Left kidney (tissue), 2 donors: Measurements from ENCODE around the gene SREBF2. TPM values are rescaled to one million over a fixed set of nuclear protein-coding genes. Genes with fewer than 3 reads are reported as not detected.
A peak's percentile ranks its signal among the peaks of the same experiment; 100 is the strongest.

Source experiments
- DNase-seq: peaks from one replicate; pipeline ENCODE4 v3.0.0-alpha.2; 2013
- polyA plus RNA-seq: library from polyadenylated mRNA; unstranded; fragments of 120-200 nt; gene quantifications from one replicate; pipeline ENCODE4 v1.2.1, GENCODE V29; 2013; ENCODE audit not compliant: insufficient read length

SREBF2 gene
- polyA plus RNA-seq, 1 donor: 86.7 TPM

DNA sequence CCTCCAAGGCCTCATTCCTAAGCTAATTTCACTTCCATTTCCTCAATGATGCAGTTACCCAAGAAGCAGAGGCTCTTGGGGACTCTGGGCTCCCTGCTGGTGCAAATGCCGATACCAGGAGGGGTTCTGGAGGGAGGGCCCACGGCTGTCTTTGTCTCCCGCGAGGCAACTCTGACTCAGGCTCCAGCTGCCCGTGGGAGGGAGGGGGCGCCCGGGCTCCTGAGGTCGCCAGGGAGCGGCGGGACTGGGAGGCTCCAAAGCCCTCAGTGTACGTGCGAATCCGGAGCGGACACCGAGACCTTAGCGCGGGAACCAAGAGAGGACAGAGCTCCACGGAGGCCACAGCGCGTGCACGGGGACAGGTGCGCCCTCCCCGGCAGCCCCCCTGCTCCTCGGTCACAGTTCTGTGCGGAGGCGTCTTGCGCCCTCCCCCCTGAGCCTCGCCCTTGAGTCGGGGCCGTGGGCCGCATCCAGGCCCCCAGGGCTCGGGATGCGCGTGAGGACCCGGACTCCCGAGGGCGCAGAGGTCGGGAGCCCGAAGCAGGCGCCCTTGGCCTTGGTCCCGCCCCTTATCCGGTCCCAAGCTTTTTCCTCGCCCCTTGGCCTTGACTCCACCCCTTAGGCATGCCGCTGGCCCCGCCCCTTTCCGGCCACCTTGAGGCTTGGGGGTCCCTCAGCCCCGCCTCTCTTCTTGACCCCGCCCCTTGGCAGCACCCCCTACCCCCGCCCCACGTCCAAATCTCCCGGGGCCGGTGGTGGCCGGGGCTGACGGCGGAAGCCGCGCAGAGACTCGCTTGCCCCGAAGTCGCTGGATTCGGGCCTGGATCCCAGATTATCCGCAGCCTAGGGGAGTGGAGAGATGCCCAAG, 86.7 kb downstream of the SREBF2 start:
- DNase-seq: peak; percentile 60

DNA sequence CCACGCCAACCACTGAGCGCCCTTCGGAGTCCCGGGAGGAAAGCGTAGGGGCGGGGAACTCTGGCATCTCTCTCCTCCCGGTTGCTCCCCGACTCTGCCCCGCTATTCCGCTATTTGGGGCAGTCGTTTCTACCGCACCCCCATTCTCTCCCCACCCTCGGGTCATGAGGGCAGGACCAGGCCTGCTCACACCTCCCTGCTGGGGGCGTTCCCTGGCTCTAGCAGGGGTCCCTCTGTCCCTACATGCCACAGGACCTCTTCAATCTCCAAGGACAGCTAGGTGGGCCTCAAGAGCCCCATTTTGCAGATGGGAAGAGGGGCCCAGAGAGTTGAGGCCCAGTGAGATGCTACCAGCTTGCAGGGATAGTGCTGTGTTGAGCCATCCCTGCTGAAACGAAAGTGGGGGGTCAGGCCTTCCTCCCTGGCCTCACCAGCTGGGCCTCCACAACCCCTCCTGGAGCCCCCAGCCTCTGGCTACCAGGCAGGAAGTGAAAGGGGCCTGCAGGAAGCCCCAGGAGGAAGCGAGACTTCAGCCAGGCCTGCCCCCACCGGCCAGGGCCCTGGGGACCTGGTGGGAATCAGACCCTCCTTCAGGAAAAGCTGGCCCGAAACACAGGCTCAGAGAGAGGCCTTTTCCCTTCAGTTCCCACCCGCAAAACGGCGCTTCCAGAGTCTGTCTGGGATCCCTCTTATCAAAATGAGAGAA, 87.5 kb downstream of the SREBF2 start:
- no peak for DNase-seq

DNA sequence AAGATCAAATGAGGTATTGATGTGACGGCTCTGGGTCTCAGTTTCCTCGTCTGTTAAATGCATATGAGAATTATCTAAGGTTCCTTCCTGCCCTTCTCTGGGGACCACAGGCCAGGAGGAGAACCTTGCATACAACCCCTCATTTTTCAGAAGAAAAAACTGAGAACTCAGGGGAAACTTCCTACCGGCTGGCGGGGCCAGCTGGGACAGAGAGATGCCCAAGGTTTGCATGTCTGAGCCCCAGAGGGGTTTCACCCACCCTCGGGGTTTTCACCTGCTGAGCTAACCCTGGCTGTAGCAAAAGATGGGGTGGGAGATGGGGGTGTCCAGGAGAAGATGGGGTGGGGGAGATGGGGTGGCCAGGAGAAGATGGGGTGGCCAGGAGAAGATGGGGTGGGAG, 89.4 kb downstream of the SREBF2 start:
- no peak for DNase-seq

DNA sequence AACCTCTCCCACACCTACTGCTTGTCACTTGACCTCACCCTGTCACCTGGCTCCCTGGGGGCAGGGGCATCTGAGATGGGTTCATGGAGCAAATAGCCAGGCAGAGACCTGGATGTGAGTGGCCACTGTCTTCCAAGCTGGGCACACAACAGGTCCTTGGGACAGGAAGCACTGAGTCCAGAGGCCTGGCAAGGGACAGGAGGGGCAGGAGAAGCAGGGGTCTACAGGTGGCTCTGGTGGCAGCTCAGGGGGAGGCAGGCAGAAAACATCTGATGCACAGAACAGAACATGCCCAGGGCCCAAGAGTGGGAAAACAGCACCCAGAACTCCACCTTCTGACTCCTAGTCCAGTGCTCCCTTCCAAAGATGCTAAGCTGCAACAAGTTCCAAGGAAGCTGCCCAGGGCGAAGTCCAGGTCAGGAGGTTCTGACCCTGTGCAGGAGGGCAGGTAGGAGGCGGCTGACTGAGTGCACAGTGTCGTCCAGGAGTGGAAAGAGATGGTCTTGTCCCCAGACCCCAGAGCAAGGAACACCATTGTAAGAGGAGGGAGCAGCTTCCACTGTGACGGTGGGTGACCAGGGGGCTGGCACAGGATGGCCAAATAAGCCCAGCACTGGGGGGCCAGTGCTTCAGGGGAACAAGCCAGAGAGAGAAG, 90.2 kb downstream of the SREBF2 start:
- no peak for DNase-seq

DNA sequence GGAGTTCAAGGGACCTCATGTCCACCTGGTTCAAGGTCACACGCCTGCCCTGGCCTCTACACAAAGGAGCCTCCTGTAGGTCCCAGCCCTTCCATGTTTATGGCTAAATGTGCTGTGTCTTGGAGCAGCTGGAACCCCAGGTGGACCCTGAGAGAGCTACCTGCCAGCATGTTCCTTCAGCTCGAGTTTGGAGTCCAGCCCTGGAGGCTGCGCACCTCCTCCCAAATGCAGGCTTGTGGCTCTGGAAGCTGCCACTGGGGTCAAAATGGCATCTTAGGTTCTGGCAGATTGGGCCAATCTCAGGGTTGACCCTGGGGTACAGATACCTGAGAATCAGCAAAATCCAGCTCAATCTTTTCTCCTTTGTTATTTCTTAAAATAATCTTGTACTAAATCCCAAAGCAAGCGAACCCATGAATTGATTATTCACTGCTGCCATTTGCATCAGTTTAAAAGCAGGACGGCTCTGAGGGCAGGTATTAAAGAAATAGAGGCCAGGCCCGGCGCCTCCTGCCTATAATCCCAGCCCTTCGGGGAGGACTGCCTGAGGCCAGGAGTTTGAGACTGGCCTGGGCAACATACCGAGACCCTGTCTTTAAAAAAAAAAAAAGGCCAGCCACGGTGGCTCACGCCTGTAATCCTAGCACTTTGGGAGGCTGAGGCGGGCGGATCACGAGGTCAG, 90.8 kb downstream of the SREBF2 start:
- DNase-seq: no peak

DNA sequence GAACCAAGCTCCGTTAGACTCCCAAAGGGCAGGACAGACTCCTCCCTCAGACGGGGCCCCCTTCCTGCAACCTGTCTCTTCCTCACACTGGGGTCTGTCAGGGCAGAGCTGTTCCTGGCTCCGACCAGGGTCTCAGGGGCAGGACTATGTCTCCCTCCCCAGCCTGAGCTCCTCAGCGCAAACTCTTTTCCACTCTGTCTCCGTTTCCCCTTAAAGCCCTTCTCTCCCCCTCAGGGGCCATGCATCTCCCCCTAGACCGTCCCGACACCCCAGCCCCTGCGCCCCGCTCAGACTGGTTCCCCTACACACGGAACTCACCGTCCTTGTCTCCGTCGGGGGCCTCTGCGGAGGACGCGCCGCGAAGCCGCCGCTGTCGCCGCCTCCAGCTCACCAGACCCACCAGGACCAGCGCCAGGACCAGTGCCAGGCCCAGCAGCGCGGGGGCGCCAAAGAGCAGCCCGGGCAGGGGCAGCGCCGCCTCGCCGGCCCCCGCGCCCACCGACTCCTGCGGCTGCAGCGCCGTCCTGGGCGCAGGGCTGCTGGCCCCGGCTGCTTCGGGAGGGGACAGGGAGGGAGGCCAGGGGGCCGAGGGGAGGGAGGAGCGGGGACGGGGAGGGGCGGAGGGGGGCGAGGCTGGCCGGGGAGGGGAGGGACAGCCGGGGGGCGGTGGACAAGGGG, 93.0 kb downstream of the SREBF2 start:
- peak; percentile 53 for DNase-seq

DNA sequence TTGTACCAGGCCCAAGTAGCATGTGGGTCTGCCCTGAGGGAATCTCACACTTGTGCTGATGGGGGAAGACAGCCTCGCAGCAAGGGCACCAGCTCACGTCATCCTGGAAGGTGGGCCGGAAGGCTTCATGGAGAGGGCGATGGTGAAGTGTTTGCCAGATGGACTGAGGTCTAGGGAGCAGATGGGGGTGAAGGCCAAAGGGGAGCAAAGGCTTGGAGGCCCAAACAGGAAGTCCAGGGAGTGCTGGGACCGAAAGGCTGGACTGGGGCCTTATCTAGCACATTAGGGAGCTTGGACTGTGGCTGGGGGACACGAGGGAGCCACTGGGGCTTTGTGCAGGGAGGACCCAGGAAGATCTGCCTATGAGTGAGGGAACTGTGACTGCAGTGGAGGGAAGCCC, 94.9 kb downstream of the SREBF2 start:
- no peak for DNase-seq

DNA sequence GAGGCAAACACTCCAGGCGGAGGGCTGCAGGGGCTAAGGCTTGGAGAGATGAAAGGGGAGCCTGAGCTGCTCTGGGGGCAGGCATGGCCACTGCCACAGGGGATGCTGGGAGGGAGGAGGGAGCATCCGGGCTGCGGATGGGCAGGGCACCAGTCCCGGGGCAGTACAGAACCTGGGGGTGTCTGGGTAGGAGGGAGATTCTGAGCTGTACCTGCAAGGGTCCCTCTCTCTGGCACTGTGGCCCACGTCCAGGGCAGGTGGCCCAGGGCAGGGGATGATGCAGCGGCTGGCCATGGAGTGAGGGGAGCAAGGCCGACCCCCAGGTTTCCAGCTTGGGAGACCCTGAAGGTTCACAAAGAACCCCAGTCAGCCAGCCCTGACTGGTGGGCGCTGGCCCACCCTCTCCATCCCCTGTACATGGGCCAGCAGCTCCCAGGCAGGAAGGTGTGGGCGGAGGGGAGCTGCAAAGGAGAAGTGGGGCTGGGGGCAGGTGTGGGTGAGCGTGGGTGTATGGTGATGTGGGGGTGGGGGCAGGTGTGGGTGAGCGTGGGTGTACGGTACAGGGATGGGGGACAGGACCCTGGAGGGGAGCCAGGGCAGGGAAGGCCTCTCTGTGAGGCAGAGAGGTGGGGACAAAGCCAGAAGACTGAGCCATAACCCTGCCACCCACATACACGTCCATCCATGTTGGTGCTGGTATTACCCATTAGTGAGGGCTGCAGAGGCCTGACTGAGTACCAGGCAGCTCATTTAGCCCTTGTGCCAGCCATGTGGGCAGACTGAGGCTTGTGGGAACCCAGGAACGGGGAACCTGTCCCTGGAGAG, 95.9 kb downstream of the SREBF2 start:
- no peak for DNase-seq

DNA sequence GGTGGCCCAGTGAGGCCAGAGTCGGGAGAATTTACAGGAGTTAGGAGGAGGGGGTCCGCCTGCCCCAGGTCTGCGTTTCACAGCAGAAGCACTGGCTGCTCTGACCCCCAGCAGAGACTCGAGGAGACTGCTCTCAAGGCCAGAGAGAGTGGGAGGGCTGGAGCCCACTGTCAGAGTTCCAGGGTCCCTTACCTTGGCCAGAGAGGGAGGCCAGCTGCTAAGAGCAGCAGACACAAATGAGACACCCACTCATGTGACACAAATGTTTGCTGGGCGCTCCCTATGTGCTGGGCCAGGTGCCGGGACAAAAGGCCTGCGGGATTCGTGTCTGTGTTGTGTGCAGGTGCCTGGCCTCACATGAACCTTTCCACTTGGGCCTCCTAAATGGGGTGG, 96.5 kb downstream of the SREBF2 start:
- DNase-seq: no peak

DNA sequence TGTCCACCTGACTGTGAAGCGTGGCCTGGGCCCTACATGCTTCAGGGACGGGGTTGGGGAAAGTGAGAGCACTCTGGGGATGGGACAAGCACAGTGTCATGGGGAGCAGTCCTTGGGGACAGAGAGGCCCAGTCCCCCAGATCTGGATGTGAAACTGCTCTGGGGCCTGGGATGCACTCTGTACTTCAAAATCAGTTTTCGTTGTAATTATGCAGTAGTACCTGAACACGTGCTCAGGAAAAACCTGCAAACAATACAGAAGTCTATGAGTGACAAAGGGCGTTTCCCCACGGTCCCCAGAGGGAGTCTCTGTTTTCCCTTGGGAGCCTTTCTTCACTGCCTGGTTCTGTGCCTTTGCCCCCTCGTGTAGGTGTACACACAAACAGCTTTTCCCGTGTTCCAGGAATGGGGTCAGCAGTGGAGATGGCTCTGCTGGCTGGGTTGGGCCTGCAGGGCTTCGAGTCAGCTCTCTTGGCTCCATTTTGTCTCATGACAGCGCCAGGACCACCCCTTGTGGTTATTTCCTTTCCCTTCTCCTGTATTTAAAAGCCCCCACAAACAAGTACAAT, 98.9 kb downstream of the SREBF2 start:
- no peak for DNase-seq

DNA sequence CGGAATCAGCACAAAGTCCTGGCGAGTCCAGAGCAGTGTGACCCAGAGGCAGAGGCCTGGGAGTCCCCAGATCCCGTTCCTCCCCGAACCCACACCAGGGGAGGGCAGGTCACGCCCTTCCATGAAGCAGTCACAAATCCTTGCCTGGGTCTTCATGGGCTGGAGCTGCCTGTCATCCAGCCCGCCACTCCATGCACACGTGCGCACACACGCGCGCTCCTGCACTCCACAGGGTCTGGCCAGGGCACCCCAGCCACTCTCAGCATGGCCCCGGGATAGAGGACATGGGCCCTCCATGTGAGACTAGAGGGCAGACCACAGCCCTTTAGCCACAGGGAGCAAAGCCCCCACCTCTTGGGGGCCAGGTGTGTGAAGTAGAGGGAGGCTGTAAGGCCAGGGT, 99.4 kb downstream of the SREBF2 start:
- DNase-seq: no peak

DNA sequence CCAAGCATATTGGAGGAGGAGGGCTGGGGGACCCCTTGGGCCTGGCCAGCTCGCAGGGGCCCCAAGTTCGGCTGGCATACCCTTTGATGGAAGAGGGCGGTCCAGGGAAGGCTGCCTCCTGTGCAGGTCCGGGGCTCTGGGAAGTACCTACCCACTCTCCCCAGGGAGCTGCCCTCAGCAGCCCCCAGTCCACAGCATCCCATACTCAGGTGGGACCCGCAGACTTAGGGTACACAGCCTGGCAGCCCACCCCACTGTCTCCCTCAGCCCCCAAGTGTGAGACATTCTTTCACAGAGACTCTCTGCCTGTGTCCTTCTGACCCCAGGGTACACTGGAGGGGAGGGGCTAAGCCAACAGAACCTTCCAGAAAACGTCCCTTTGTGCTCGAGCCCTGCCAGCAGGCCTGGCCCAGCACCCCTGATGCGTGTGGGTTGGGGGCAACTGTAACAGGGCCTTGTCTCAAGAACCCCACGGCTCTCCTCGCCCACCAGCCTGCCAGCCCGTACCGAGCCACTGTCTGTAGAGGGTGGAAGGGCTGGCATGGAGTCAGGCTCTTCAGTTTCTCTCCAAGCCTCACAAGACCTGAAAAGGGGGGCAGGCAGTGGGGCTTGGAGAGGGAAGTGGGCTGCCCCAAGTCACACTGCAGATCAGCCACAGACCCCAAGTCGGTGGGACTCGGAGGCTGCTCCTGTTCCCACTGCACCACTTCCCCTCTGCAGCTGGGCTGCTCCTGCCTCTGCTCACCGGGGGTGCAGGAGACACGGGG, 100.7 kb downstream of the SREBF2 start:
- DNase-seq: no peak

DNA sequence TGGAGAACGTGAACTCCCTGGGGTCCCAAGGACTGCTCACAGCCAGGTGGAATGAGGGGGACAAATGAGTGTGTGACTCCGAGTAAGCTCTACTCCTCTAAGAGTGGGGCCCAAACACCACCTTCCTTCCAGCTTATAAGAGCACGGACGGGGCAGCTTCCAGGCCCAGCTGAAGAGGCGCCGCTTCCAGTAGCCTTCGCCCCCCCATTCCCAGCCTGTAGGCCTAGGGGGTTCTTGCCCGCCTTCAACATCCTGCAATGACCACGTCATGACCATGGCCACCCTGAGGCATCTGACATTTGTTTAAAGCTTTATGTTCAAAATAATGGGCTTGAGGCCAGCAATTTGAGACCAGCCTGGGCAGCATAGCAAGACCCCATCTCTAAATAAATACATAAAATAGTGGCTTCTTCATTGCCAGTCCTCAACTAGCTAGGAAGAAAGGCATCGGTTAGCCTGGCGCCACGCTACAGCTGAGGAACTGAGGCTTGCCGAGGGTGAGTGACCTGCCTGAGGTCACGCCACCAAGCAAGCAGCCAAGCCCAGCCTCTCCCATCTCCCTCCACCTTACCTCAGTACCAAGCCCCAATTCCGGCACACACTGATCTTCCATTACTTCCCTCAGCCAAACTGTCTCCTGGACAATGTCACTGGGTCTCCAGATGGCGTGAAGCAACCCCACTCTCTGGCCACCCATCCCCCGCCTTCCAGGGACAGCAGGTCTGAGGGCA, 101.5 kb downstream of the SREBF2 start:
- DNase-seq: no peak

DNA sequence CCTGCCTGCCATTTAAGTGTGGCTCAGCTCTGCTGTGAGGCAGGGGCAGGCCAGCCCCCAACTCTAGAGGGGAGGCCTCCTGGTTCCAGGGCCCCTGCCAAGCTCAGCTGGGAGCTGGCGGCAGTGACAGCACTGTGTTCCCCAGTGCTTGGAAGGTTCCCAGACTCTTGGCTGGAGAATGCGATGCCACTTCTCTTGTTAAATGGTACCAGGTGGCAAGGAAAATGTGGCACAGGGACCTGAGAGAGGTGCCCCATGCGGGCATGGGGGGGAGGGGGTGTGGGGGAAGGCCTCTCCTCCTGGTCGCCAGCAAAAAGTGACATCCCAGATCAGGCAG, 102.1 kb downstream of the SREBF2 start:
- no peak for DNase-seq

DNA sequence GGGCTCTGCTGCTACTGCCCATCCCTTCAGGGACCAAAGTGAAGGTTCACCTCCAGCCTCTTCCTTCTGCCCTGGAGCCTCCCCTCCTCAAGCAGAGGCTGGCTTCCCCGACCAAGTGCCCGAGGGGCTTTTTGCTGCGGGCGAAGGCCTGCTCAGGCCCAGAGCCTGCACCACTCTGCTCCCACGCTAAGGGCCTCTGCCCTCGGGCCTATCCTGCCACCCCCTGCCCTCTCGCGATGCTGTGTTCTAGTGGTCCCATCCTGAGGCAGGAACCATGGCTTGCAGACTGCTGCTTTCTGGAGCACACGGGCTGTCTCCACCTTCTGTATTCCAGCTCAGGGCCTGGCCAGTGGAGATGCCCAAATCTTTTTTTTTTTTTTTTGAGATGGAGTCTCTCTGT, 102.6 kb downstream of the SREBF2 start:
- DNase-seq: no peak

DNA sequence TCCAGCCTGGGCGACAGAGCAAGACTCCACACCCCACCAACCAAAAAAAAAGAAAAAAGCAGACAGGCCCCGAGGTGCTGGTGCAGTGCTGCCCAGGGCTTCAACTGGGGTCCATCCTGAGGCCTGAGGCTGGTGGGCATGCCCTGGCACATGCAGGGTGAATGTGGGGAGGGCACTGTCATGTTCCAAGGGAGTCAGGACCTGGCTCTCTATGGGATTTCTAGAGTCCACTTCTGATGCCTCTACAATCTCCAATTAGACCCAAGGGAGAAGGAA, 103.9 kb downstream of the SREBF2 start:
- DNase-seq: no peak

DNA sequence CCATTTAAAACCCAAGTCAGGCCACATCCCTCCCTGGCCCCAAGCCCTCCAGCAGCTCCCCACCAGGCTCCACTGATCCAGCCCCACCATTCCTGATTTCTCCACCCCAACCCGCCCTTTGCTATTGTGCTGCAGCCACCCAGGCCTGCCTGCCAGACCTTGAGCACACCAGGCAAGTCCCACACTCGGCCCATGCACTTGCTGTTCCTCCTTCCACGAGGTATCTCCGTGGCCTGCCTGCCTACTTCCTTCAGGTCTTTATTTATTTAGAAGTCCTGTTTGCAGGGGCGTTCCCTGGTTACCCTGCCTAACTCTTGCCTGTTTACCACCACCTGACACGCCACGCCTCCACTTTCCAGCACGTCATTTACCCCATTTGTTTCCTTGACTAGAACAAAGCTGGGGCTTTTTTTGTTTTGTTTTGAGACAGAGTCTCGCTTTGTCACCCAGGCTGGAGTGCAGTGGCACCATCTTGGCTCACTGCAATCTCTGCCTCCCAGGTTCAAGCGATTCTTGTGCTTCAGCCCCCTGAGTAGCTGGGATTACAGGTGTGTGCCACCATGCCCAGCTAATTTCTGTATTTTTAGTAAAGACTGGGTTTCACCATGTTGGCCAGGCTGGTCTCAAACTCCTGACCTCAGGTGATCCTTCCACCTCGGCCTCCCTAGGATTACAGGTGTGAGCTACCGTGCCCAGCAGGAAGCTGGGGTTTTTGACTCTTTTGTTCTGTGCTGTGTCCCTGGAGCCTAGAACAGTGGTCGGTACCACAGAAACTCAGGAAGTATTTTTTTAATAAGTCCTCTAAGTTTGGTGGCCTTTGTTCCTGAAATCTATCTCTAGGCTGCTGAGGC, 107.3 kb downstream of the SREBF2 start:
- no peak for DNase-seq
